Daoy (cell line): ENCODE data around the gene ZBTB33. TPM values are rescaled to one million over a fixed set of nuclear protein-coding genes. Genes with fewer than 3 reads are reported as not detected.

Experiments
- DNase-seq: peaks from one replicate; pipeline ENCODE4 v3.0.0-alpha.2; 2015; ENCODE audit warnings: low read depth
- total RNA-seq: library from RNA; depleted of rRNA; stranded (reverse); fragments of >200 nt; shearing (Covaris generic); gene quantifications from 2 replicates; pipeline ENCODE4 v1.2.3, GENCODE V29; 2014; rRNA removed

Gene ZBTB33
- total RNA-seq, 1 experiment from 2014 or later = 12.7 TPM

GRCh38 chrX:120306630-120307029 lies 56.0 kb downstream of the ZBTB33 start:
- peak; percentile 6 for DNase-seq

Other genes with a start within 250 kb of the ZBTB33 start
- gene RHOXF2B, start 173.1 kb upstream of the ZBTB33 start, total RNA-seq = not detected in 2 replicates
- gene RHOXF1, start 134.9 kb upstream of the ZBTB33 start, total RNA-seq = not detected in 2 replicates
- gene RHOXF2, start 92.2 kb upstream of the ZBTB33 start, total RNA-seq = not detected in 2 replicates
- 0.03 and 0.06 TPM in 2 replicates for gene TMEM255A, start 60.6 kb downstream of the ZBTB33 start, total RNA-seq
- gene ATP1B4, start 111.3 kb downstream of the ZBTB33 start, total RNA-seq = not detected in 2 replicates
- gene LAMP2, start 218.5 kb downstream of the ZBTB33 start, total RNA-seq = 26.8 and 37.0 TPM in 2 replicates